Measurements from ENCODE around the gene MAD1L1. TPM values are rescaled to one million over a fixed set of nuclear protein-coding genes. Genes with fewer than 3 reads are reported as not detected.

MAD1L1 gene
- total RNA-seq, 1 experiment from 2014 or later, result 103 TPM

DNA sequence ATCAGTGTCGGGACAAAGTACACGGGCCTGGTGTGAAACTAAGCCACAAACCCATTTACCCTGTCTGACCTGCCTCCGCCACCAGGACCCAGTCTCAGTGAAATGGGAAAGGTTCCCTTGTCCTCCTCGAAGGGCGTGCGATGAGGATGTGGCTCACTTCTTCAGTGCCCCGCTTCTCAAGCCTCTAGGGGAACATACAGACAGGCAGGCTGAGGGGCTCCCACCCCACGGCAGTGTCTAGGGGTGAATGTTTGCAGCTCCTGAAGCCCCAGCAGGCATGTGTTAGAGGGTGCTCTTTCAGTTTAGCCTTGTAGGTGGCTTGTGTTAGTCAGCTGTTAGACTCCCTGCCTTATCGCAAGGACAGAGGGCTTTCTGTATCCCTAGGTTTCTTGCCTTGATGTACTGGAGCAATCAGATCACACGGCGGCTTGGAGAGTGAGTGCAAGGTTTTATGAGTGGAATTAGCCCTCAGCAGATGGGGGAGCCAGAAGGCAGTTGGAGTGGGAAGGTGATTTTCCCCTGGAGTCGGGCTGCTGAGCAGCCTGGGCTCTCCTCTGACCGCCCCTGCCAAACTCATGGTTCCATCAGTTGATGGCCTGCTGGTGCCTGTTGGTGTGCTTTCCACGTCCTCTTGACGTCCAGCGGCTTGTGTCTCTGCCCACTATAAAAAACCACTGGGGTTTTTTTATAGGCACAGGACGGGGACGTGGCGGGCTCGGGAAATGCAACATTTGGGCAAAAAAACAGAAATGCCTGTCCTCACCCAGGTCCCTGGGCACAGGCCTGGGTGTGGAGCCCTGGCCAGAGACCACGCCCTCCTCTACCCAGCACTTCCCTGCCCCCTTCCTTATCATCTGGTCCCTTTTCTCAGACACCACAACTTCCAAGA, 10.0 kb upstream of the MAD1L1 start:
- peak; percentile 68 for DNase-seq (ENCODE audit: low spot score)

DNA sequence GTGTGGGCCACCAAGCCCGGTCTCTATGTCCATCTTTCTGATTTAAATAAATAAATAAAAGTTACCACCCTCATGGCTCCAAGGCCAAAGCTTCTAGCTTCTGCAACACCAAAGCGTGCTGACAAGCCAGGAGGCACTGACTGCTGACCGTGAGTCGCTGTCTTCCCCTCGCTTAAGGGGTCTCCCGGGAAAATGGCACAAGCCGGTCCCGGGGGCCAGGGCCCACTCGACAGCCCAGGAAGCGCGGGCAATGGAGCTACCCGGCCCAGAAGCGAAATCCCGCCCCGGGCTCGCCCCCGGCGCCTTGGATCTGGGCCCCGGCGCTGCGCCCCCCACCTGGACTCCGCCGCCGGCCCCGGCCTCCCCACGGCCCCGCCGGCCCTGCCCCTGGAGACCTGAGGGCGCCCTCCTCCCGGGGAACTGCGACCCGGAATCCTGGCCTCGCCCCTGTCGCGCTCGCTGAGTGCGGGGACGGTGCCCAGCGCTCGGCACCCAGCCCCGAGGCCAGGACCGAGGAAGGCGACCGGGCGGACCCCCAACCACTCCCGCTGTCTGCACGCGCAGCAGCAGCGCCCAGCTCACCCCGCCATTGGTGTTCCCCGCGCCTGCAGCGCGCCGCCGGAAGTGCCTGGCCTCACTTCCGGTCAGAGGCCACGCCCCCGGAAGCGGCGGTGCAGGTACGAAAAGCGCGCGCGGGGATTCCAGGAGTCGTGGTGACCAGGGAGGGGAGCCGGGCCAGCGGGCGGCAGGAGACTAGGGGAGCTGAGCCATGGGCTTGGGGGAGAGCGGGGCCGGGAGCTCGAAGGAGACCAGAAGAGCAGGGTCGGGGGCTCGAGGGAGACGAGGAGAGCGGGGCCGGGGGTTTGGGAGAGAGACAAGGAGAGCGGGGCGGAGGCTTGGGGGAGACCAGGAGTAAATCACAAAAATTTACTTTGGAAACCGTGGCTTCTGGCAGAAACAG, 9.1 kb upstream of the MAD1L1 start, which contains the start of the genes MRM2 and NUDT1:
Gene MRM2, minus strand, starts transcription at position 626 of the 961 bp plus-strand sequence. Its CDS starts 36 bp downstream, at position 590.
Gene NUDT1, plus strand, starts transcription at position 647 of the 961 bp plus-strand sequence. CDS start 2,349 bp downstream, outside the sequence.
- DNase-seq (ENCODE audit: low spot score), result peak; percentile 94

DNA sequence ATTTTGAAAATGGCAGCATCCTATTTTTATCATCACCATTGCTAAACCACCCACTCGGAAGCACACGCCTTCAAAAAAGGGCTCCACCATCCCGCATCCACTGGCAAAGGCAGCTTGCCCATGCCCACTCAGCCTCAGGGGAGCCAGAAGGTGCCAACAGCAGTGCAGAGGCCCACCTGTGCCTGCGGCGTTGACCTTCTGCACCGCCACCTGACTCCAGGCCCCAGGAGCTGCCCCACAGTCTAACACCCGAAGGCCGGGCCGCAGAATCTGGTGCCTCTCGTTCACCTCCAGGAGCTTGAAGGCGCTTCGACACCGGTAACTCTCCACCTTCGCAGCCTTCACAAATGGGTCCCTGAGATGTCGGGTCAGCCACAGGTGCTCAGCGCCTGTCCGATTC, 6.5 kb upstream of the MAD1L1 start:
- DNase-seq (ENCODE audit: low spot score), result no peak

DNA sequence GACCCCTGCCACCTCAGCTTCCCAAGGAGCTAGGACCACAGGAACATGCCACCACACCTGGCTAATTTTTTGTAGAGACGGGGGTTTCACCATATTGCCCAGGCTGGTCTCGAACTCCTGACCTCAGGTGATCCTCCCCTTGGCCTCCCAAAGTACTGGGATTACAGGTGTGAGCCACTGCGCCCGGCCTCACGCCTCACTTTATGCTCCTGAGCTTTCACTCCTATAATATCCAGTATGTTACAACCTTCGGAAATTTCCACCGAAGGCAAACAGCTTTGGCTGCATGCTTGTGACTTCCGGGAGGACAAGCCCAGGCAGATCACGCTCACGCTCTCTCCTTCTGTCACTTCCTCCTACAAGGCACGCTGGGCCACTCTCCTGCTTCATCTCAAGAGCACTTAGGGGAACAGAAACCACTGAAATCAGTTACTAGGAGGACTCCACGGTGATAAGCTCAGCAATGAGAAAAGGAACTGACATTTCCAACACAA, 4.4 kb upstream of the MAD1L1 start:
- DNase-seq (ENCODE audit: low spot score), result no peak

DNA sequence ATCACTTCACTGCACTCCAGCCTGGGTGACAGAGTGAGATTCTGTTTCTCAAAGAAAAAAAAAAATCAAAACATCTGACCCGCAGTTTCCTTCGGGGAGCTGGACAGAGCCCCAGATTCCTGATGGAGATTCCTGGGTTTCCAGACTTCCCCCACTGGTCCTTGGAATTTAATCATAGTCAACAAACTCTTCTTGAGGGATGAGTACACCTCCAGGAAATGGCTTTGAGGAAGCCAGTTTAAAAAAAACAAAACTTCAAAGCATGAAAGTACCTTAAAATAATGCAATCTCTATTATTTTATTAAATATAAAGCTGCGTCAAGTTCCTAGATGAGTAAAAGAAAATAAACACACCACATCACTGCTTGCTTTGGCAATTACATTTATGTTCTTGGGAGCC, 1.2 kb upstream of the MAD1L1 start:
- DNase-seq (ENCODE audit: low spot score), result no peak

DNA sequence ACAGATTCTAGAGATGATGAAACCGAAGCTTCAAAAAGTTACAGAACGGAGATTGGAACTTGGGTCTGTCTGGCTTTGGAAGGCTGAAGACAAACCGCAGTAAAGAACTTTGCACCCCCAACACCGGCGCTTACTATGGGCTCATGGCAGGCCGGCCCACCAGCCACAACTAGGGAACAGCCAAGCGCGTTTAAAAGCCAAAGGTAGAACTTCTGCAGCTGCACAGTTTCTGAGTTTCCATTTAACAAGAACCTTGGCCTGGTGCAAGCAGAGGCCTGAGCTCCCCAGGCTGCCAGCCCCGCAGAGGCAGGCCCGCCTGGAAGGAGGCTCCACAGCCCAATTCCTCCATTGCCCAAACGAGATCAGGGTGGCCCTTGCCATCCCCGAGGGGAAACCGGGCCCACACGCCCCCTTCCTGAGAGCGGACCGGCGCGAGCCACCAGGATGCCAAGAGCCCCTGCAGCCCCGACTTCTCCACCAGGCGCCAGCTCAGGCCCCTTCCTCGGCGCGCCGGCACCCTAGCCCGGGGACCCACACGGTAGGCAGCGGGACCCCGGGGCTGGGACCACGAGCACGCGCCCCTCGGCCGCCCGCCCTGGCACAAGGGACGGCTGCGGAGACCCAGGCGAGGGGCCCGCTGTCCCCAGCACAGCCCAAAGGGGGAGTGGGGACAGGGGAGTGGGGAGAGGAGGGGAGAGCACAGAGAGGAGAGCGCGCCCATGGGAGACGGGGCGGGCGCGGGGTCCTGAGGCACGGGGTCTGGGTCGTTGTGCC, 566 bp downstream of the MAD1L1 start:
- DNase-seq (ENCODE audit: low spot score), result peak; percentile 34

DNA sequence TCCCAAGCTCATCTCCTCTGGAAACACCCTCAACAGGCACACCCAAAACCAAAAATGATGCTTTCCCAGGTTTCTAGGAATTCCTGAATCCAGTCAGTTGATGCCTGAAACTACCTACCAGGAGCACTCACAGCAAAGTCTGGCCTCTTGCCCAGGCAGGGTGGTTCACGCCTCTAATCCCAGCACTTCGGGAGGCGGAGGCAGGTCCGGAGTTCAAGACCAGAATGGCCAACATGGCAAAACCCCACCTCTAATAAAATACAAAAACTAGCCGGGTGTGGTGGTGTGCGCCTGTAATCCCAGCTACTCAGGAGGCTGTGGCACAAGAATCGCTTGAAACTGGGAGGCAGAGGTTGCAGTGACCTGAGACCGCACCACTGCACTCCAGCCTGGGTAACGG, 1.9 kb downstream of the MAD1L1 start:
- no peak for DNase-seq (ENCODE audit: low spot score)

DNA sequence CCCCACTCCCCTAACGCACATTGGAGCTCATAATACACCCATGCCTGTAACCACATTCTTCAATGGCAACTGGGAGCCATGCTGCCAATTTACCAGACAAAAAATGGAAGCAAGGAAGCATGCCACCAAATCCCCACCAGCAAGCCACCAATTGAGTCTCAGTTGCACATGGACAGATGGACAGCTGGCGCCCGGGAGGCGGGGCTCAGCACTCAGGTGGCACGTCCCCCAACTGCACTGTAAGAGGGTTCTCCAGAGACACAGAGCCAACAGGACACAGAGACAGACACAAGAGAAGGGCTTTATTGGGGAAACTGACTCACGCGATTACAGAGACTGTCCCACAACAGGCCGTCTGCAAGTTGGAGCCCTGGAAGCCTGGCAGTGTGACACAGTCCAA, 2.5 kb downstream of the MAD1L1 start:
- DNase-seq (ENCODE audit: low spot score), result no peak

DNA sequence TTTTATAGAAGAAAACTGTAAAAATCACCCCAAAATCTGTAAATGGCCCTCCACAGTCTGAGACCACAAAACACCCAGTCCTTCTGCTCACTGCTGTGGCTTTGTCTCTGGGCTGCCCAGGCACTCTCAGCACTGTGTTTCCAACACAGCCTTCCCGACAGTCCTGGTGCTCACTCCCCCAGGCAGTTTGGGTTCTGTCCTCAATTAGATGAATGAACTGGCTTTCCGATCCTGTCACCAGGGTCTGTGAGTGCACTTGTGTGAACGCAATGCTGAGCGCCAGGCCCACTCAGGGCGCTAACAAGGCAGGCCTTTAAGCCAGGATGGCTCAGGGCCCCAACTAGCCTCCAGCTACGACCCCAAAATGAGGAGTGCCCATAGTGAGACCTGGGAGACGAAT, 3.3 kb downstream of the MAD1L1 start:
- no peak for DNase-seq (ENCODE audit: low spot score)

DNA sequence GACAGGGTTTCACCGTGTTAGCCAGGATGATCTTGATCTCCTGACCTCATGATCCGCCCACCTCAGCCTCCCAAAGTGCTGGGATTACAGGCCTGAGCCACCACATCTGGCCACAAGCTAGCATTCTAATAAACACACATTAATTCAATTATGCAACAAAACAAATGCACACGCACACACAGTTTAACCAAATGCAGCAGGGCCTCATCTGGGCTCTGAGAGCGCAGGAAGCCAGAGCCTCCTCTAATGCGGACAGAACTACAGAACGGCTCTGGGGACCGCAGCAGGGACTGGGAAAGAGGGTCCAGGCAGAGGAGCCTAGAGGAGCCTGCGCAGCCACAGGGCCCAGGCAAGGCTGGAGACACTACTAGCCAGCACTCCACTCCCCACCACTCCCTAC, 3.8 kb downstream of the MAD1L1 start:
- DNase-seq (ENCODE audit: low spot score), result no peak

DNA sequence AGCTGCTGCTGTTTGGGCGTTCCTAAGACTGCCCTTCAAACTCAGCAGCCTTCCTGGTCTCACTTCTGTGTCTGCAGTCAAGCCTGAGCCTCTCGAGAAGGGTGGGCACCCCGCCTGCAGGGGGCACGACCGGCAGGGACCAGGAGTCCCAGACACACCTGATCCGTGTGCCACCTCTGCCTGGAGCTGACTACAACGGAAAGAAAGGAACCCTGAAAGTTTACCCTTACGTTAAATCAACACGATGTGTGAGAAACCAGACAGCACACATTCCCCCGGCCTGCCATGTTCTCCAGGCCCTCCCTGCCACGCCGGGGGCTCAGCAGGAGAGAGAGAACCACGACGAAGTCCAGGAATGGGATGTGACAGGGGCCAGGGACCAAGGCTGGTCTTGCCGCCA, 5.0 kb downstream of the MAD1L1 start:
- DNase-seq (ENCODE audit: low spot score), result no peak

DNA sequence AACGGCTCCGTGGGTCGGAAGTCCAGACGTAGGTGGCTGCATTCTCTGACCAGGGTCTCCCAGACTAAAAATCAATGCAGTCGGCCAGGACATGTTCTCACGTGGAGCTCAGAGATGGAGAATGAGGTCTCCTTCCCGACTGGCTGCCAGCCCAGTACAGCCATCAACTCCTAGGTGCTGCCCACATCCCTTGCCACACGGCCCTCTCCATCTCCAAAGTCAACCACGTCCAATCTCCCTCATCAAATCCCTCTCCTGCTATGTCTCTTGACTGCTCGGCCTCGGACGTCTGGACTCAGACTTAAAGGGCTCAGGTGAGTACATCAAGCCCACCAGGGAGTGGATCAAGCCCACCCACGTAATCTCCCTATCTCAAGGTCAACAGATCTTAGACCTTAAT, 6.9 kb downstream of the MAD1L1 start:
- DNase-seq (ENCODE audit: low spot score), result no peak

DNA sequence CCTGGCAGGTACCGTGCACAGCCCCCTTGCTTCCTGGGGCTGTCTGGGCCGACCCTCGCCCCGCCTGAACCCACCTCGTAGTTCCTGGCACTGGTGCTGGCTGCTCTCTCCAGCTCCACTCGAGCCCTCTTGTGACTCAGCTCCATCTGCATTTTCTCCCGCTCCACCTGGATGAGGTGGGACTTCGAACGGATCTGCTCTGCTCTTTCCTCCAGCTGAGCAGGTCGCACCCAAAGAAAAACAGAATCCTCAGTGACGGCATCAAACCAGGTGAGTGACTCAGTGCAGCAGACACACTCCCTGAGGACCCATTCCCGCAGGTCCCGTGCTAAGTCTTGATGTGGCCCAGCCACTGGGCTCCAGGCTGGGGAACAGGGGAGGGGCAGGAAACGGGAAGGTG, 7.4 kb downstream of the MAD1L1 start:
- peak; percentile 29 for DNase-seq (ENCODE audit: low spot score)

DNA sequence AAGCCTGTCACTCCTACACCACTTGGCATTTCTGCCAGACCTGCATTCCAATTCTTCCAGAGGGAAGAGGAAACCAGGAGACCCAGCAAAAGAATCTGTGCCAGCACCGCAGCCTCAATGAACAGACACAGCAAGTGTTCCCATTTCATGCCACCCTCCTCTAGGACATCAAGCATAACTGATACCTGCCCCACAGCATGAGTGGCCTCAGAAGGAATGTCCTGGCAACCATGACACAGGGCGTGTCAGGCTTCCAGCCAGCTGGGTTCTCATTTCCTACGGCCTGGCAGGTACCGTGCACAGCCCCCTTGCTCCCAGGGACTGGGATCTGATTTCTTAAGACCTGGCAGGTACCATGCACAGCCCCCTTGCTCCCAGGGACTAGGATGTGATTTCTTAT, 7.8 kb downstream of the MAD1L1 start:
- peak; percentile 27 for DNase-seq (ENCODE audit: low spot score)

DNA sequence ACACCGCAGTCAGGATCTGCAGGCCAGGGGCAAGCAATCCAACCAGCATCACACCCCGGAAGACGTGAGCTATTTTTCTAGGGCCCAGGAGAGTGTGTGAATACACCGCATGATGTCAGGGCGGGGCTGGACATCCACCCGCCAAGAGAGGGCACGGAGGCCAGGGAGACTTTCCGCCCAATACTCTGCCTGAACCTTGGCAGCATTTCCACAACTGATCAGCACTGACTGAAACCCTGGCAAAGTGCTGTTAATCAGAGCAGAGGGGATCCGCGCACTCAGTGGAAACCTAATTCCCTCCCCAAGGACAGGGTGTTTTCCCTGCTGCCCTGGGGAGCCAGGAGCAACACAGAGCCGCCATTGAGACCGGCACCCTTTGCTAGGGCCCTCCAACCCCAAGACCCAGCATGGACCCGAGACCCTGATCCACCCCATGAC, 8.2 kb downstream of the MAD1L1 start:
- DNase-seq (ENCODE audit: low spot score), result no peak

DNA sequence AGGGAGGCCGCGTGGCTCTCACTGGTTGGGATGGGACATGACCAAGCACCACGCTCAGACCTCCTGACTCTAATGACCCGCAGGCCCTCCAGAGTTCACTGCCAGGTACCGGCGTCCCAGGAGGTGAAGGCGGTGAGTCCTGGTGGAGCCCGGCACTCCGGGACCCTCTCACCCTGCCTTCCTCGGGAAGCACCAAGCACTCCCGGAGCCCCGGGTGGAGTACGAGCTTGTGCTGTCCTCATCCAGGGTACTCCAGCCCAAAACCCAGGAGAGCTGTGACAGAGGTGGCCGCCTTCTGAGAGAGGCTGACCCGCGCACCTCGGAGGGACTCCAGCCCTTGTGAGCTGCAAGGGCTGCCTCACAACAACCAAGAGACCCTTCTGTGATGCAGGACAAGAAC, 9.4 kb downstream of the MAD1L1 start:
- no peak for DNase-seq (ENCODE audit: low spot score)

DNA sequence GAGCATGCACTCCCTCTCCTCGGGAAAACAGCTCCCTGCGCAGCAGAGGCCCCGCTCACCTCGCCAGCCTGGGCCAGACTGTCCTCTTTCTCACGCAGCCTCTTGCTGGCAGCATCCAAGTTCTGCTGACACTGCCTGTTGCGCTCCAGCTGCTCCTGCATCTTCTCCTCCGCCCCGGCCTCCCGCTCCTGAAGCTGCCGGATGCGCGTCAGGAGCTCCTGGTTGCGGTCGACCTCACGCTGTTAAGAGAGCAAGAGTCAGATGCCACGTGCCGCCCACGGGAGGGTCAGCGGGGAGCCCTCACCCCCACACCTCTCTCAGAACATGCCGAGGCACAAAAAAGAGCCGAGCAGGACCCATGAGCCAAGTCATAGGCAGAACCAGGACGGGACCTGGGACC, 10.2 kb downstream of the MAD1L1 start:
- DNase-seq (ENCODE audit: low spot score), result no peak

DNA sequence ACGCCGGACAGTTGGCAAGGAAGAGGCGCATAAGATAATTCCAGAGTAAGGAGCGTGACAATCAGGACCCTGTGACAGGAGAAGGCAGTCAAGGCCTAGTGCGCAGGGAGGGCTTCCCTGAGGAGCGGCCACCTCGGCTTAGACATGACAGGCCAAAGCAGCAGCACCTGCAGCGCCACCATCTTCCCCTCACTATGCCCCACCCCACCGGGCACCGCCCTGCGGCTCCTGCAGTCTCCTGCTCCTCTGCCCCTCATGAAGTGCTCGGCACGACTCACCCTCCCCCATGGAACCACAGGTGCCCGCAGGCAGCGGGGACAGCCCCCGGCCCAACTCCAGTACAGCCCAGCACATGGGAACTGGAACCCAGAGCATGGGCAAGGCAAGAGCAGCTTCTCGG, 11.8 kb downstream of the MAD1L1 start:
- no peak for DNase-seq (ENCODE audit: low spot score)

DNA sequence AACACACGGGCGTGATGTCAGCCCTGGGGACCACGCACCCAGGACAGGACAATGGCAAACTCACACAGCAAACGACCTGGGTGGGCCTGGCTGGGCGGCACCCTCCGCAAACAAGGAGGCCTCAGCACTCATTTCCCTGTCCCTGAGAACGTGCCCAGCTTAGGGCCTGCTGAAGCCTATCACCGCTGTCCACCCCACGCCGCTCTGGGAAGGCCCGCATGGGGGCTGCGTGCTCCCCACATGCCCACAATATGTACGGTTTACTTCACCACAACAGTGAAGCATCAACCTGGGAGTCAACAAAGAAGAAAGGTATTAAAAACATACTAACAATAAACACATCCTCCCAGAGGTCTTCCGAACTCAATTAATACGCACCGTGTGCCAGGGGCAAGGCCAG, 12.2 kb downstream of the MAD1L1 start:
- DNase-seq (ENCODE audit: low spot score), result no peak

DNA sequence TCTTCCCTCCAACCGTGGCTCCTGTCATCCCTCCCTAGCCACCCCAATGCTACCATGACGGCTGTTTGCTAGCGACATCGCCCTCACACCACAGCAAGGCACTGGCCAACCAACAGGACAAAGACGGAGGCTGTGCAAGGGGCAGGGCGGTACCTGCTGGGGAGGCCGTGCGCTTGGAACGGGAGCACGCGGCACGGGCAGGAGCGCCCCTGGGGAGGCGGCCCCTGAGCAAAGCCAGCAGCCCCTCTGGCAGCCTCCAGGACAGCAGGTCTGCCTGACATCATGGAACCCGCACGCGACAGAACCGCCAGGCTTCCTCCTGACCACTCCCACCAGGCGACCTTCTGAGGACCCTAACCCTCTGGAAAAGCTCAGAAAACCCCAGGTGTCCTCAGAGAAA, 12.7 kb downstream of the MAD1L1 start:
- no peak for DNase-seq (ENCODE audit: low spot score)

DNA sequence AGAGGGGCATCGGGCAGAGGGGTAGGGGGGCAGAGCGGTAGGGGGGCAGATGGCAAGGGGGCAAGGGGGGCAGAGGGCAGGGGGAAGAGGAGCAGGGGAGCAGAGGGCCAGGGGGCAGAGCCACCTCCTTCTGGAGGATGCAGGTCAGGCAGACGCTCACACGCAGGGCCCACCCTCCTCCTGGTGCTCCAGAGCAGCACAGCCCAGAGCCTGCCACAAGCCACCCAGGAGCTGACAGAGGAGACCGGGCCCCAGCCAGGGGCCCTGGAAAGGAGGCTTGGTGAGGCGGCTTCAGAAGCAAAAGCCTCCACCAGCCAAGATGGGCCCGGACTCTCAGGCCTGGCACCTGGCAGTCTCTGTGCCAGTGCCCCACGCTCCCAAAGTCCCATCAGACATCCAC, 13.1 kb downstream of the MAD1L1 start:
- DNase-seq (ENCODE audit: low spot score), result no peak
